Activated CD8-positive, alpha-beta memory T cell treated with anti-CD3 and anti-CD28 coated beads for 4 hours (primary cell): ENCODE measurements around the gene SPNS2.

ENCODE experiments used
- DNase-seq, 2 donors: peaks; one replicate each; pipeline ENCODE4 v3.0.0-alpha.2; 2020; ENCODE audit warnings: low read depth in 2 of 2

SPNS2 gene

GRCh38 chr17:4520060-4520893 lies 21.6 kb downstream of the SPNS2 start:
- DNase-seq: no peak

- DNase-seq: no peak
These were observed 22.4 kb downstream of the SPNS2 start for GRCh38 chr17:4520894-4521600.

- DNase-seq: no peak
These were observed 24.0 kb downstream of the SPNS2 start for GRCh38 chr17:4522661-4523060.

- DNase-seq: no peak
These were observed 25.3 kb downstream of the SPNS2 start for GRCh38 chr17:4523946-4524345.

- DNase-seq: no peak
These were observed 27.2 kb downstream of the SPNS2 start for GRCh38 chr17:4525691-4526397.

- no peak for DNase-seq
These were observed 28.5 kb downstream of the SPNS2 start for GRCh38 chr17:4527134-4527533.

- DNase-seq: no peak
These were observed 29.0 kb downstream of the SPNS2 start for GRCh38 chr17:4527566-4528125.

- no peak for DNase-seq
These were observed 31.0 kb downstream of the SPNS2 start for GRCh38 chr17:4529533-4530152.

- DNase-seq: no peak
These were observed 32.4 kb downstream of the SPNS2 start for GRCh38 chr17:4530799-4531730.

GRCh38 chr17:4531988-4532736 lies 33.5 kb downstream of the SPNS2 start:
- no peak for DNase-seq

- no peak for DNase-seq
These were observed 34.3 kb downstream of the SPNS2 start for GRCh38 chr17:4532860-4533522.

- no peak for DNase-seq
These were observed 35.1 kb downstream of the SPNS2 start for GRCh38 chr17:4533523-4534504.

- DNase-seq: no peak
These were observed 35.8 kb downstream of the SPNS2 start for GRCh38 chr17:4534515-4534914.

GRCh38 chr17:4534928-4535666 lies 36.4 kb downstream of the SPNS2 start:
- DNase-seq: no peak

GRCh38 chr17:4535667-4536258 lies 37.1 kb downstream of the SPNS2 start:
- DNase-seq: no peak

- no peak for DNase-seq
These were observed 37.6 kb downstream of the SPNS2 start for GRCh38 chr17:4536259-4536741.
